GM11168 (cell line): ENCODE data around the gene PYGM.

ENCODE experiments used
- in situ Hi-C: fragments of 300-500 bp; cut with MboI; formaldehyde crosslinking; loops from one replicate; pipeline ENCODE4 v1.12.0; 2022; ENCODE audit warnings: low sequenced_read_pairs; ENCODE audit not compliant: unreplicated experiment

Gene PYGM

DNA sequence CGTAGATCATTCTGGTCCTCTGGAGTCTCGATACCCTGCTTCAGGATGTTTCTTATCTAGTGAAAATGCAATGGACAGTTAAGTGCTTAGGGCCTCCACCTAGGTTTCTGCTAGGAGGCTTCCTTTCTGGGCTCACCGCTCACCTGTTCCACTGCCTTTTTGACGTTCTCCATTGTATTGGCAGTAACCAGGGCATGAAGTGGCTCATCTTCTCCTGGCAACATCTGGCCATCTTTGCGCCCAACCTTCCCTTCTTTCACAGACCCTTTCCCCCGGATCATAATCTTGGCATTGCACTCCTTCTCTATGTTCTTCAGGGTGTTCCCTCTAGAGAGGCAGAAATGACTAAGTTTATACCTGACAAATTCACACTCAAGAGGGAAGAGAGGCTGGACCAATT, 9.5 kb upstream of the PYGM start:
- in situ Hi-C loops = no loop called here

DNA sequence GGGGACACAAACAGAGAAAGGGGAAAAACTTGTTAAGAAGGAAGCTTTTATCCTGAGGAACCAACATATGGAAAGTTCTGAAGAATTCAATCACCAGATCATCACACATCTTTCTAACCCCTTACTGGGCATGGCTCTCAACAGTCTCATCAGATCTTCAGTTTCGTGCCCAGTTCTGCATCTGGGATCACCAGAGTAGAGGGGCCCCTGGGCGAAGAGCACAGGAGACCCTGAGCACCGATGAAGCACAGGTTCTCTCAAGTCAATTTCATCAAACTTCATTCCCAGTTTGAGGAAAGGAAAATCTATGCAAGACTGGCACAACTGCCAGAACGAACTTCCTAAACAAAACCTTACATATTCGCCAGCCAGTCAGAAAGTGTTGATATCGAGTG, 8.5 kb upstream of the PYGM start:
- in situ Hi-C loops = no loop called here

DNA sequence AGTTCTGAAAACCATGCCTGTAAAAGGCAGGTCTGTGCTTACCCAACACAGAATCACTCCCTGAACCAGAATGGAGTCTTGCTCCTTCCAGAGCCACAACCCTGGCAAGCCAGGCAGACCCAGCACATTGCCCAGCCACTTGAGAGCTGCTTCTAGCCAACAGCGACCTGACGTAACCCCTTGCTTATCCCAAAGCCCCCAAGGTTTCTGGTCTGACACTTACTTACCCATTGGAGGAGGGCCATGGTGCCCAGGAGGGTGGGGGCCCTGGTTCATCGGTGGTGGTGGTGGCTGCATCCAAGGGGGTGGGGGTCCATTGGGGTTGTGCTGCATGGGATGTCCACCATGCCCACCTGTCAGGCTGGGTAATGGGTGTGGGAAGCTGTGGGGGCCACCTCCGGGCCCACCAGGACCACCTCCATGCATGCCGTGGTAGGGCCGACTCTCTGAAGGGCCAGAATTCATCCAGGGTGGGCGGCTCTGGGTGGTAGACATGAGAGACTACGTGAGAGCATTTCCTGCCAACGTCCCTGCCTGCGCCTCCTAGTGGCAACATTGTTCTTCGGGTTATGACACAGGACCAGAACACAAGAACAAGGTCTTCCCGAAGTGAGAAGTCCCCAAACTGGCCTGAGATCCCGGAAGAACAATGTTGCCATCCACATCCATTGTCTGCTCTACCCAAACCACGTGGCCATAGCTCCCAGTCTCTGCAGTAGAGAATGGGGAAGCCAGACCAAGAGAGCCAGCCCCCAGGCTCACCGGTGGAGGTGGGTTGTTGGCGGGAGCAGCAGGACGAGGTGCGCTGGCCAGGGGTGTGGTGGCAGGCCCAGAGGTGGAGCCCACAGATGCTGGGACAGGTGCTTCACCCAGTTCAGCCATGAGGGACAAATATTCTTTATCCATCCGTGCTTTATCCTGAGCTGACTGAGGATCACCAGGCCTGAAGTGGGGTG, 7.8 kb upstream of the PYGM start:
- in situ Hi-C loops = no loop called here

DNA sequence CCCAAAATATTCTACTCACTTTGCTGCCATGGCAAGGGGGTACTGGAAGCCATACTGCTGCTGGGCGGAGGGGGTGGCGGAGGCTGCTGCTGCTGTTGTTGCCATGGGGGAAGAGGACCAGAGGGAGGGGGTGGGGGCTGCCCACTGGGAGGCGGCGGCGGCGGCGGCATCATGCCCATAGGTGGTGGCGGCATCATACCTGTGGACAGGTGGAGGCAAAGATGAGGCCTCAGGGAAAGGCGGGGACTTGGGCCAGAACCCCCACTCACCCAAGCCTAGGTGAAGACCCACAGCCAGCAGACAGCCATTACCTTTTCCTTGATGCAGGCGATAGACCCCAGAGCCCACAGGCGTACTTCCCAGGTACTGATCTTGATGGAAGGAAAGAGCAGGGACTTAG, 7.1 kb upstream of the PYGM start:
- in situ Hi-C loops = no loop called here

DNA sequence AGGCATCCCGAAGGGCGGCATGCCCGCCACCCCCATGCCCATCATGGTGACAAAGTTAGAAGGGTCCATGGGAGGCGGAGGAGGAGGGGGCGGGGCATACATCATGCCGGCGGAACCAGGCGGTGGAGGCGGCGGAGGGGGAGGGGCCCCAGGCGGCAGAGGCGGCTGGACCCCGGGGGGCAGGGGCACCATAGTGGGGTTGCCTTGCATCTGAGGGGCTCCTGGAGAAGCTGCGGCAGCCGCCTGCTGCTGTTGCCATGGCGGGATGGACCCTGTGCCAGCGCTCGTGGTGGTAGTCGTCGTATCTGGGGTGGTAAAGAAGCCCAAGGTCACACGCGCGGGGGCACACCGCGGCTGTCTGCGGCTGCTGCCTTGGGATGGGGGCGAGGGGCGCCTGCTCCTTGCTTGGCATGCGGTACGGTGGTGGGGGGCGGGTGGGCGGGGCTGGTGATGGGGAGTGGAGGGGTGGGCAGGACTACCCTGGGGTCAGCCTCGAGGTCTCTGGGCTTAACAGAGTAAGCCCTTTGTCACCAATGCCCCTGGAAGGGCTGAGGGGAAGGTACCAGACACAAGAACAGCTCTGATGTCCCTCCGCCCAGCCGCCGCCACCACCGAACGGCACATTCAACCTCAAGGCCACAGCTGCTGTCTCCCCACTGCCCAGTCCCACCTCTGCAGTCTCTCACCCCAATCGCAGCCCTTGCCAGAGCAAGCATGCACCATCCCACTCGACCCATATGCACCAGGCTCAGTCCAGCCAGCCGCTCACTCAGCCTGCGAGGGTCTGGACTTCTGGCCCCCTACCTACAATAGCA, 6.3 kb upstream of the PYGM start:
- in situ Hi-C loops = no loop called here

DNA sequence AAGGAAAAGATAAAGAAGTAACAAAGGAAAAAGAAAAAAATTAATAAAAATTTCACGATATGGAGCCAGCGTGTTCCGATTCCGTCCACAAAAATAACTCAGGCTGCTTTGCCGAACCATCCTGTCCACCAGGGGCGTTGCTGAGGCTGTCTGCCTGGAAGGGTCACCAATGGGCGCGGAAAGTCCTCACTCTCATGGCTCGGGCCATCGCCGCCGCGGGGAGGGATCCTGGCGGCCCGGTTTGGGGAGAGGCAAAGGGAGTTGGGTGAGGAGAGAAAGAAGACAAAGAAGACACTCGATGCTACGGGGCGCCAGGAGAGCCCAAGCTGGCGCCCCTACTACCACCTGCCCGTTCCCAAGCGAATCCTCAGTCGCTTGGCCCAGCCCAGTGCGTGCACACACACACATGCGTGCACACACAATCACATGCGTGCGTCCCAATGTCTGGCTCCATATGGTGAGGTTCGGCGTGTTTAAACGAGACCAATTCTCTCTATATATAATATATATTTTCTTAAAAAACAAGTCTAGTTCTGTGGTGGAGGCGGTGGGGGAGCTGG, 5.6 kb upstream of the PYGM start:
- in situ Hi-C loops = no loop called here

DNA sequence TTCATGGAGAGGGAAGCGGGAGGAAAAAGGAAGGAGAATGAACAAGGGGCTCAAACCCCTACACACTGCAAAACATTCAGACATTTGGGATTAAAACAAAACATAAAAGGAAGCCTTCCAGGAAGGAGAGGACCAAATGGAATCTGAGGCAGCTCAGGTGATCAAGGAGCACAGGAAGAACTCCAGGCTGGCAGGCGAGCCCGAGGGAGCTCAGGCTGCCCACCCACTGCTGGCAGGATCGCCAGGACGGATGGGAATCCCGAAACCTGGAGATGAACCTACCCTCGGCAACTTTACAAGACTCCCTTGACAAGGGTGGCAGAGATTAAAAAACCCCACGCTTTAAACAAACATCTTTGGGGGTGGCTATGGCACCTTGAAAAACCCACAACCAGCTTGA, 5.0 kb upstream of the PYGM start:
- in situ Hi-C loops = no loop called here

DNA sequence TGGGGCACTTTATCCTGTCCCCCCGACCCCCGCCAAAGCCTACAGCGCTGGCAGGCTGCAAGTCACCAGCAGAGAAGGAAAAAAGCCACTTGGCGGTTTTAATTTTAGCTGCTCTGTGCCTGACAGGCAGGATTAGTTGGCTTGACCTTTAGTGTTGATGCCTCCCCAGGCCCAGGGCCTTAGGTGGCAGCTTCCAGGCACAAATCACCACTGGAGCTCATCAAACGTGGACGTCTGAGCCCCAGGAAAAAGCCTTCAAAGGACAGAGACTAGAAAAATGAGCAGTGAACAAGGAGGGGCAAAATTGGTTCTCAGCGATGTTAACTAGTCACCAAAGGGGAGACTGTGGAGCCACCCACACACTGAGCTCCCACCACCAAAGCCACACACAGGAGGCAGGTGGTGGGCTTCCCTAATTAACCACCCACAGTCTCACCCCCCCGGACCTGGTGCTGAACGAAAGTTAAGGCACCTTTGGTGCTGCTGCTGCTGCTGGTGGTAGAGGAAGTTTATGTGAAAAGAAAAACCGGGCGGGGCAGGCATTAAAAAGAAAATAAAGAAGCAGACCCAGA, 4.4 kb upstream of the PYGM start:
- in situ Hi-C loops = no loop called here

DNA sequence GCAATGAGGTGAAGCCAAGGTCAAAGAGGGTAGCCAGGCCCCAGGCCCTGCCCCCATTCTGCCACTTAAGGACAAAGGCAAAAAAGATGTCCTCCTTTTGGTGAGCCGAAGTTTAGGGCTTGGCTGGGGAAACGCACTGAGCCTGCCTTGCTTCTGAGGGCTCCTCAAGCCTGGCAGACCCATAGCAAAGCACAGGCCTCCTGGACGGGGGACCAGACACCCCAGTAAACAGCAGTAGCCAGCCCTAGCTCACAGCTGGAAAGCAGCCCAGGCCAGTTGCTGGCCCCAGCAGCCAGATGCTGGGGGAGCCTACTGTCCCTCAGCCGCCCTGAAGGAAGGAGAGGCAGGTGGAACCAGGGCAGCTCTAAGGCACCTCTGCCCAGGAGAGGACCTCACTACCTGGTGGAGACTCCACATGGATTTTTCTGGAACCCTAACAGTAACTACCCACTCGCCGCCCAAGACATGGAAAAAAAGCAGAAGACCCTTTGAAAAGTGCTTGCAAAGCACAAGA, 3.8 kb upstream of the PYGM start:
- in situ Hi-C loops = no loop called here

DNA sequence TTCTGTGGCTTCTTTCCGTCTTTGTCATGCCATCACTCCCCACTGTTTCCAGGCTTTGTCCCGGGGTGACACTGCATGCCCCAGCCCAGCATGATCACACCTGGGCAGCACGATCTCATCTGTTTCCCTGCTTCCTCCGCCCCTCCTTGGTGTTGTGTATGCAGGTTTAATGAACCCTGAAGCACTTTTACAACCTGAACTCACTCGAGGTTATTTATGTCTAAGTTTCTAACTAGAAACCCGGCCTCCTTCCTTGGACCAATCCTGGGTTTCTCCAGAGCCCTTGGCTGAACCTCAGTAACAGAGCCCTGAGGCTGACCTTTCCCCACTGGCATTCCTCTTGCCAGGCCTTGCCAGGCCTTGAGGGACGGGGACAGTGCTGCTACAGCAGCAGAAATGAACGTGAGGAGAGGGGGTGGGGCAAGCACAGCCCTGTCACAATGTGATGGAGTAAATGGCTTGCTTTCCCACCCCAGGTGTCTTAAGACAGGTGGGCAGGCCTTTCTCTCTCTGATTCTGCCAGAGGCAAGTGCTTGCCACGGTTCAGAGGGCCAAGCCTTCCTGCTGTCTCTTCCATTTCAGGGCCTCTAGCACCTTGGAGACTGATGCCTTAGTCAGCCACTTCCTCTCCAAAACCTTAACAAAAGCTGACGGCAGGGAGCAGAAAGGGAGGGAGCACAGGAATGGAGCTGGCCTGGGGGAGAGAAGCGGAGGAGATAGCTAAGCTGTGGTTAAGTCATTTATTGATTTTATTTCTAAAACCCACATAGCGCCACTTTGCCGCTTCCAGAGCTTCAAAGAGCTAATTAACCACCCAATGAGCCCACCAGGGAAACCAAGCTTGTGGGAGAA, 3.1 kb upstream of the PYGM start:
- in situ Hi-C loops = no loop called here

DNA sequence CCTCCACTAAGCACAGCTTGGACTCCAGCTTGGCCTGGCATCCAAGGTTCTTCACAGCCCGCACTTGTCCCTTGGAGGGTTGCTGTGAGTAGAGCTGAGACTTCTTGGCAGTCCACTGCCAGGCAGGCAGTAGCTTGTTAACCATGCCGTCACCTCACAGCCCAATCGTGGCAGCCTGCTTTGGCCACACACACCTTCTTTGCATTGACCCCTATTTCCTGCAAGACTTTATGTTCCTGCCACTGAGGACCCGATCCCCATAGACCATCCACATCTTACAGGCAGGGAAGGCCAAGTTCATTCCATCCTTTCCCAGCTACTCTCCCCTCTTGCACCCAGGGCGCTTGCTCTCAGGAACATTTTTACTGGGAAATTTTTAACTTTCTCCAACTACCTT, 2.5 kb upstream of the PYGM start:
- in situ Hi-C loops = no loop called here

DNA sequence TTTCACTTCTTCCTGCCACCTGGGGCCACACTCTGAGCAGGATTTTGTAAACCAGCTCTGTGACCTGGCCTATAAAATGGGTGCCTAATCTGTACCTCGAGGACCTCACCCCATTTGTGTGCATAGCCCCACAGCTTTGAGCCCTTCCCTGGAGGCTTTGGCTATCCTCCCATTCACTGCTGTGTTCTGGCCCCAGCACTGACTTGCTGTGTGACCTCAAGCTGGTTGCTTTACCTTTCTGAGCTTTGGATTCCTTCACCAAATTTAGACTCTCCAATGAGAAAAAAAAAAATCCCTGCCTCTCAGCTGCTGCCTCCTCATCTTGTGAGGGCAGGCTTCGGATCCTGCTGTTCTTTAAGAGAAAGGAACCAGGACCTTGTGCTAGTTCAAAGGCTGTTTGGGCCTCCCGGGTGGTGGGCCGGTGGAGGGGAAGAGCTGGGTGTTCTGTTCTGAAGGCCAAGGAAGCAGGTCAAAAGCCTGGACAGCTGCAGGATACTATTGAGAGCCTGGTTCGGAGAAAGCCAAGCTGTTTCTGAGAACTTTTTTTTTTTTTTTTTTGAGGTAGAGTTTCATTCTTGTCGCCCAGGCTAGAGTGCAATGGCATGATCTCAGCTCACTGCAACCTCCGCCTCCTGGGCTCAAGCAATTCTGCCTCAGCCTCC, 1.1 kb upstream of the PYGM start:
- in situ Hi-C loops = no loop called here

DNA sequence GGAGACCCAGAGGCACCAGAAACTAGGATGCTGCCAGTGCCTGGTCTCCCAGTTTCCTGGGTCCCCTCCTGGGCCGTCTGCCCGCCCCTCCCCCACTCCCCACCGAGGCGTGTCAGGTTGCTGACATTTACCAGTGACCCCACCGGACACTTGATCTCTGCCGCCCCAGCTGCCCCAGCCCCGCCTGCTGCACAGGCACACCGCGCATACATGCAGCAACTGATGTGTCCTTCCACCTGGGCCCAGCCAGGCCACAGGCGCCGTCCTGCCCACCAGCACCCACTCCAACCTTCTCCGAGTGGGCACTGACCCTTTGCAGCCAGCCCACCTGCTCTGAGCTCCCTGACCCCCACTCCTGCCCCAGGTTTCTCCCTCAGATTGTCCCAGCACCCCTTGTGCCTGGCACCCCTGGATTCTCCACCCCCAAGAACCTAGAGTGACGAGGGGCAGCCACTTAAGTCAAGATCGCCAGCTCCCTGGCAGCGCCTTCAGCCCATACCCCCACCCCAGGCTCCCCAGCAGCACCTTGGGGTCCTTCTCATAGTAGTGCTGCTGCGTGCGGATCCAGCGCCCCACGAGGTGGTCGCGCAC, 548 bp downstream of the PYGM start:
- in situ Hi-C loops = no loop called here

DNA sequence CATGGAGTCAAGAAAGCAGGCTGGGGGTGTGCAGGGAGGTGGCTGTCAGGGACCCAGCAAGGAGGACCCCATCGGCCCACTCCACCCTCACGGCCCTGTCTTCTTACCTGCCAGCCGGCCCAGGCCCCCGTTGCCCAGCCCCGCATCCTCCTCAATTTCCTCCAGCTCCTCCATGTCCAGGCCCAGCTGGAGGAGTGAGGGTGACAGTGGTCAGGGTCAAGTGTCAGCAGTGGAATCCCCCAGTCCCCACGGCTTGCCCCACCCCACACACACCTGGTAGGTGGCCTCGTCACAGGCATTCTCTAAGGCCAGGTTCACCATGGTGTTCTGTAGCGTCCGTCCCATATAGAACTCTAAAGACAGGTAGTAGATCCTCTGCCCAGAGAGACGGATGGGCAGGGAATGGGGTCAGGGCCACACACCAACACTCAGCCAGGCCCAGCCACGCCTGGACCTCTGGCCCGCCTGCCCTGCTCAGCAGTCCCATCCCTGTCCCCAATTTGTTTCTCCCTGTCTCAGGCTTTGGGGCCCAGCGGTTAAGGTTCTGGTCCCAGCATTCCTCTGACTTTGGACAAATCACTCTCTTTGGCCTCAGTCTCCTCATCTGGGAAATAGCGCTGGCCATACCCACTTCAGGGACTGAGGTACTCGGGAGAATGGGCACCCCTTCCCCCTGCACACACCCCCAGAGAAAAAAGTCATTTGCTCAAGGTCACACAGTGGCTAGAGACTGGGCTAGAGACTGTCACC, 1.3 kb downstream of the PYGM start:
- in situ Hi-C loops = no loop called here

DNA sequence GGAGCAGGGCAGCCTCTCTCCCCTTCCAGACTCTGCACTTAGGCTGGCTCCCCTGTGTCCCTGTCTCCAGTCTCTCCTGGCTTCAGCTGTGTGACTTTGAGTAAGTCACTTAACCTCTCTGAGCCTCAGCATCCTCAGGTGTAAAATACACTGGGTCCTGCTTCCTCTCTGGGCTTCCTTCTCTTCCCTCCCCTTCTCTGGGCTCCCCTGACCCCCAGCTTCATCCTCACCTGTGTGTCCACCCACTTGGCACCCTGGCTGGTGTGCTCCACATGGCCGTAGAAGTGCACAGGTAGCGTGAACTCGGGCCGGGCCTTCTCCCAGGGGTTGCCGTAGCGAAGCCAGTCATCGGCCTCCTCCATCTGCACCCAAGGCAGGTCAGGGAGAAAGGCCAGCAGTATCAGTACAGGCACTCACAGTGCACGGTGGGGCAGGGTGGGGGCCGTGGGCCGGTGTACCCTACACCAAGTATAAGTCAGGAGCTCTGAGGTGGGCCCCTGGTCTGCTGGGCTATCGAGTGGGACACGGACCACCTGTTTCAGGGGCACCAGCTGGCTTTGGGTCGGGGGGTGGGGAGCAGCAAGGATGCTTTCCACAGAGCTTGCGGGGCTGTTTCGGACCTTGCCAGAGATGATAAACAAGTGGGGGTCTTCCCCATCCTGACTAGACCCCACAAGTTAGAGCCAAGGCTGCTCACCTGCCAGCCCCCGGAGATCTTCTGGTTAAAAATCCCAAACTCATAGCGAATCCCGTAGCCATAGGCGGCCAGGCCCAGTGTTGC, 2.0 kb downstream of the PYGM start:
- in situ Hi-C loops = no loop called here

DNA sequence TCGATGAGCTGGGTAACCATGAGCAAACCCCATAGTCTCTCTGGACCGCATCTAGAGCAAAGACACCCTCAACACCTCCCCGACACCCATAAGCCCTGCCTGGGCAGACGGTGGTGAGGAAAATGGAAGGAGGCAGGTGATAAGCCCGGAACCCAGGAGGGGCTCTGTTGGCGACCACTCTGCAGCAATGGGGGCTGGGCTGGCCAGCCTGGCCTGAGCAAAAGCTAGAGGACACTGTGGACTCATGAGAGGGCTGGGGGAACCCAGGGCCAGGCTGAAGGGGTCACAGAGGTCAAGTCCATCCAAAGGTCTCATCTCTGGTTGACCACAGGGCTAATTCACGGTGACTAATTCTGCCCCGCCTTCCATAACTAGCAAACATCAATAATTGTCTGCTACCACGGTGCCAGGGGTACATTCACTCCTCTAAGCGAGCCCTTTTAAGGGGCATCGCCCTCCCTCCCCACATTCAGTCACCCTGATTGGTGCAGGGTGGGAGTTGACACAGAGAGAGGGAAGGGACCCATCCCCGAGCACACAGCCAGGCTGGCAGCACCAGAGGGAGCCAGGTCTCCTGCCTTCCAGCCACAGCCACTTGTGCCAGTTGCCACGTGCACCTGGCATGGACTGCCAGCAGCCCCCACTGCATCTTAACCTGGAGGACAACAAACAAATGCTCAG, 4.0 kb downstream of the PYGM start:
- in situ Hi-C loops = no loop called here
